ENCODE data around the gene FAM156A. TPM values are rescaled to one million over a fixed set of nuclear protein-coding genes. Genes with fewer than 3 reads are reported as not detected.
"Not testable (repeated sequence)": the region's sequence is repeated elsewhere in the genome, so short reads cannot be mapped to it uniquely, and the experiment has no call there.

The FAM156A gene
- total and polyA plus RNA-seq, 2 of the 4 experiments (the other 2 are of a cell fraction), result 7.5 to 39.2 TPM

DNA sequence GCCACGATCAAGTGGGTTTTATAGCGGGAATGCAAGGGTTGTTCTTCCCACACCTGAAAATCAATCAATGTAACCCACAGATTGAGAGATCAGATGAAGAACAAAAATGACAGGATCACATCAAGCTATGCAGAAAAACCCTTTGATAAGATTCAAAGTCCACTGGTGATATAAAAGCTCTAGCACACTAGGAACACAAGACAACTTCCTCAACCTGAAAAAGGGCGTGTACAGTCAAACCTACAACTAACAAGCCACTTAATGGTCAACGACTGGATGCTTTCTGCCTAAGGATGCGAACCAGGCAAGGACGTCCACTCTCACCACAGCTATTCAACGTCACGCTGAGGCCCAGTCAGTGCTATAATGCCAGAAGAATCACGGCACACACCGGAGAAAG is 8.4 kb downstream of the FAM156A start:
- H4K5ac ChIP-seq (ENCODE audit: low read depth, low read length); H4K20me1 ChIP-seq (ENCODE audit: insufficient read depth, low read length); H3K4me3 ChIP-seq (ENCODE audit: insufficient read depth, low read depth, low read length); H2BK120ac ChIP-seq (ENCODE audit: low read depth, low read length); H3K27ac ChIP-seq (ENCODE audit: insufficient read depth, low read length); H3K4ac ChIP-seq (ENCODE audit: low read depth, low read length); dilution Hi-C loops (cut with HindIII; ENCODE audit: low sequenced_read_pairs, unreplicated experiment); H4K91ac ChIP-seq (ENCODE audit: insufficient read depth, low read depth, low read length); H3K9ac ChIP-seq (ENCODE audit: low read depth, low read length); H3K4me2 ChIP-seq (ENCODE audit: low read depth, low read length); H3K9me1 ChIP-seq (ENCODE audit: insufficient read depth, low read length); H3K4me1 ChIP-seq (ENCODE audit: control insufficient read depth, insufficient read depth, low read length); H2BK20ac ChIP-seq (ENCODE audit: low read depth, low read length); H3K79me1 ChIP-seq (ENCODE audit: low read depth in 1 of 2, low read length in 2 of 2); H3K9me3 ChIP-seq (ENCODE audit: control insufficient read depth, insufficient read depth, low read length); H3K14ac ChIP-seq (replicated peaks; ENCODE audit: low read depth, low read length); H3K56ac ChIP-seq (ENCODE audit: extremely low read depth, insufficient read depth, low read length); CTCF ChIA-PET; H4K8ac ChIP-seq (ENCODE audit: low read depth in 2 of 2, low read length in 2 of 2); H2BK5ac ChIP-seq (ENCODE audit: low read depth, low read length, poor library complexity, severe bottlenecking); H3K23ac ChIP-seq (ENCODE audit: low read depth, low read length); POLR2A ChIA-PET (ENCODE audit: unreplicated experiment); H3K18ac ChIP-seq (ENCODE audit: low read depth, low read length); in situ Hi-C loops (cut with MboI; ENCODE audit: low sequenced_read_pairs); H3K36me3 ChIP-seq (ENCODE audit: control insufficient read depth, insufficient read depth, low read length); DNase-seq; H3K27me3 ChIP-seq (ENCODE audit: control insufficient read depth, insufficient read depth, low read length); ATAC-seq (ENCODE audit: low read depth); intact Hi-C loops (cut with micrococcal nuclease); BruUV-seq (replicated peaks); H2AK5ac ChIP-seq (ENCODE audit: low read depth, low read length); H2BK15ac ChIP-seq (ENCODE audit: low read depth, low read length); H2AK9ac ChIP-seq (replicated peaks; ENCODE audit: low read depth, low read length, poor library complexity); H2AFZ ChIP-seq (replicated peaks; ENCODE audit: low read length, poor library complexity): not testable (repeated sequence)
- WGBS, 2 experiments (ENCODE audit: extremely low coverage in 2 of 2, insufficient read length in 1 of 2), result no CpG with 5 or more reads among the region's 10 CpGs

DNA sequence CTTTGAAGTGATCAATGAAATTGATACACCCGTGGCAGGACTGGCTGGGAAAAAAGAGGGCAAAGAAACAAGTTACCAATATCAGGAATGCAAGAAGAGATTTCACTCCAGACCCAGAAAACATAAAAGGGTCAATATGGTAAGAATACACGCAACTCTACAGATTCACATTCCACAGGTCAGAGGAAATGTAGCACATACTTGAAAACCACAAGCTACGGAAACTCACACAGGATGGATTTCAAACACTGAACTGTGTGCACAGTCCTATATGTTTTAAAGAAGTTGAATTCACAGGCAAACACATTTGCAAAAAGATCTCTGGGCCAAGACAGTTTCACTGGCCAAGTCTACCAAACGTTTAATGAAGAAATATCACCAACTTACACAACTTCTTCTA is 9.0 kb downstream of the FAM156A start:
- H4K20me1 ChIP-seq (ENCODE audit: insufficient read depth, low read length); H2AK5ac ChIP-seq (ENCODE audit: low read depth, low read length); H4K91ac ChIP-seq (ENCODE audit: insufficient read depth, low read depth, low read length); POLR2A ChIA-PET (ENCODE audit: unreplicated experiment); in situ Hi-C loops (cut with MboI; ENCODE audit: low sequenced_read_pairs); DNase-seq; H2BK120ac ChIP-seq (ENCODE audit: low read depth, low read length); H3K36me3 ChIP-seq (ENCODE audit: control insufficient read depth, insufficient read depth, low read length); H3K4me2 ChIP-seq (ENCODE audit: low read depth, low read length); H3K18ac ChIP-seq (ENCODE audit: low read depth, low read length); H2BK15ac ChIP-seq (ENCODE audit: low read depth, low read length); H2BK20ac ChIP-seq (ENCODE audit: low read depth, low read length); H4K5ac ChIP-seq (ENCODE audit: low read depth, low read length); H3K27ac ChIP-seq (ENCODE audit: insufficient read depth, low read length); dilution Hi-C loops (cut with HindIII; ENCODE audit: low sequenced_read_pairs, unreplicated experiment); H3K4ac ChIP-seq (ENCODE audit: low read depth, low read length); H3K4me3 ChIP-seq (ENCODE audit: insufficient read depth, low read depth, low read length); H2AFZ ChIP-seq (replicated peaks; ENCODE audit: low read length, poor library complexity); intact Hi-C loops (cut with micrococcal nuclease); H3K27me3 ChIP-seq (ENCODE audit: control insufficient read depth, insufficient read depth, low read length); CTCF ChIA-PET; H3K23ac ChIP-seq (ENCODE audit: low read depth, low read length); H2AK9ac ChIP-seq (replicated peaks; ENCODE audit: low read depth, low read length, poor library complexity); H3K9ac ChIP-seq (ENCODE audit: low read depth, low read length); H2BK5ac ChIP-seq (ENCODE audit: low read depth, low read length, poor library complexity, severe bottlenecking); H3K56ac ChIP-seq (ENCODE audit: extremely low read depth, insufficient read depth, low read length); H3K4me1 ChIP-seq (ENCODE audit: control insufficient read depth, insufficient read depth, low read length); H3K9me3 ChIP-seq (ENCODE audit: control insufficient read depth, insufficient read depth, low read length); H3K14ac ChIP-seq (replicated peaks; ENCODE audit: low read depth, low read length); H4K8ac ChIP-seq (ENCODE audit: low read depth in 2 of 2, low read length in 2 of 2); H3K79me1 ChIP-seq (ENCODE audit: low read depth in 1 of 2, low read length in 2 of 2); BruUV-seq (replicated peaks); H3K9me1 ChIP-seq (ENCODE audit: insufficient read depth, low read length): not testable (repeated sequence)
- ATAC-seq (ENCODE audit: low read depth), result peak; percentile 85
- WGBS, 2 experiments (ENCODE audit: extremely low coverage in 2 of 2, insufficient read length in 1 of 2), result no CpG with 5 or more reads among the region's 4 CpGs

All from IMR-90 (cell line).